ENCODE measurements around the gene DNHD1. TPM values are rescaled to one million over a fixed set of nuclear protein-coding genes. Genes with fewer than 3 reads are reported as not detected.
A peak's percentile ranks its signal among the peaks of the same experiment; 100 is the strongest.

The DNHD1 gene
- total RNA-seq, 5 donors from 2014 or later (not counting 1 experiment from before 2014, with no cell fraction given): 44.1 to 52.0 (median 47.8) TPM

DNA sequence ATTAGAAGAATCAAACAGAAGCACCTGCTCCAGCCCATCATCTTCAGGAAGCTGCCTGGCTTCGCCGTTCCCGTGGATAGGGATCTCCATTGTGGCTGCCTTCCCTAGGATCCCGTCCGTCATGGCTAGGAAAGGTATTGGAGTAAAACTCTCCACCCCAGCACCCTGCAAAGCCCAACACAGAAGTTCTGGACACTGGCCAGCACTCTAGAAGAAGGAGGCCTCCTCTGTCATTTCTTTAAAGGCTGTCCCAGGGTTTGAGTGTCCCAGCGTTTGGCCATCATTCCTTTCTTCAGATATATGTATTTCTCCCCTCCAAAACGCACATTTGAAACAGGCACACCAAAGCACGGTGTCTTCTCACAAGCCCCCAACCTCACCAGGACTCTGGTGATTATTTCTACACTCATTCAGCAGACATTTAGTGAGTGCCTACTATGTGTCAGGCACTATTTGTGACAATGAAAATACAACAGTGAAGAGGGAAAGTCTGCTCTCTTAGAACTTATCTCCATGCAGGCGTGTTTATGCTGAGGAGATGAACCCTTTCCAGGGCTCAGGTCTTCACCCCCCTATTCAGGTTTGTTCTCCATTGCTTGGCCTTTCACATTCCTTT, 16.7 kb upstream of the DNHD1 start:
- Mint-ChIP-seq H3K4me3 (peak overlapping the region; percentile 92 to 96 (median 96)), H3K27ac (peak overlapping the region; percentile 97 to 98), H3K9me3 (no peaks in the 10 kb centered on the region), H3K27me3 (no peaks in the 10 kb centered on the region), H3K36me3 (peaks cover 27% of the 10 kb centered on the region), H3K4me1 (peaks cover 43 to 46% (median 45%) of the 10 kb centered on the region in 3 donors)
- H3K9me3 ChIP-seq: no peaks in the 10 kb centered on the region
- no peaks in the 10 kb centered on the region for H3K27me3 ChIP-seq (replicated peaks in 1 of 2; ENCODE audit: control insufficient read depth in 2 of 2, extremely low read depth in 1 of 2, insufficient read depth in 2 of 2, low read length in 1 of 2)
- DNase-seq (no peak), ATAC-seq (replicated peaks in 1 of 4) (no peak)
- ChIA-PET CTCF (no interaction called here), POLR2A (no interaction called here)
- peak overlapping the region; percentile 97 for H3K27ac ChIP-seq (ENCODE audit: low read length)
- H3K4me3 ChIP-seq (ENCODE audit: control insufficient read depth in 1 of 2, extremely low read depth in 1 of 2, low read length in 1 of 2): peak overlapping the region; percentile 90 to 94
- H3K36me3 ChIP-seq (ENCODE audit: control insufficient read depth in 2 of 2, extremely low read depth in 1 of 2, insufficient read depth in 1 of 2, low read length in 1 of 2): peaks cover 27 to 52% of the 10 kb centered on the region in 2 donors
- WGBS (ENCODE audit: insufficient coverage): 85% methylated on average over 3 of the region's 9 CpGs
- peaks cover 18 to 26% of the 10 kb centered on the region in 2 experiments for H3K4me1 ChIP-seq (ENCODE audit: control insufficient read depth in 1 of 2, extremely low read depth in 1 of 2, insufficient read depth in 2 of 2, low read length in 2 of 2)

DNA sequence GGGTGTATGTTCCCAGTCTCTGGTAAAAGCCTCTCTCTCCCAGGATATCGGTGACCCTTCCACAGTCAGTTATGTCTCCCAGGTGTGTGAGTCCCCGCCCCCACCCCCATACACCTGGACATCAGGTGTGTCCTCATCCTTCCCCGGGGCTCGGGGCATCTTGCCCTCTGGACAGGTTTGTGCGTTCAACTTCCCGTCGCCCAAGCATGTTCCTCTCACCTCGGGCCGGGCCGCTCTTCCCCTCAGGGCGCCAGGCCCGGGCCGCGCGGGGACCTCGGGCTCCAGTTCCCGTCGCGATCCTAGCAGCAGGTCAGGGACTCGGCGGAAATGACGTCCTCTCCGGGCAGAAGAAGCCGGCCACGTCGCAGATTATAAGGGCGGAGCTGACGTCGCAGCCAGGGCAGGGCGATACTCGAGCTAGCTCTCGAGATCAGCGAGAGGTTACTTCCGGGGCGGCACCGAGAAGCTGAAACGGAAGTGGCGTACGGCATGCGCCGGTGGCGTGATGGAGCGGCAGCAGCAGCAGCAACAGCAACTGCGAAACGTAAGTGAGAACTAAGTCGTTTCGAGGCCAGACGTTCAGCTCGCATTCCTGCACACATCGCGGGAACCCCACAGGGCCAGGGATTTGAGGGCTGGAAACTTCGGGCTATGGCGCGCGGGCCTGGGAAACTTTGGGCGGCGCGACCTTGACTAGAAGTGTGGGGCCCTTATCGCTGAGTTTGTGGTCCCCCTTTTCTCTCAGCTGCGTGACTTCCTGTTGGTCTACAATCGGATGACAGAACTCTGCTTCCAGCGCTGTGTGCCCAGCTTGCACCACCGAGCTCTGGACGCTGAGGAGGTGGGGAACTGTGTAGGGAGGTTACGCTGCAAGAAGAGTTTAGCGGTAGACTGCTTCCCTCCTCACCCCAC, 15.8 kb upstream of the DNHD1 start, which contains the start of the genes ARFIP2 and TIMM10B:
TSS of gene ARFIP2 (minus strand) at position 320 of the 912 bp plus-strand sequence. CDS start 910 bp downstream, outside the sequence.
TSS of gene TIMM10B (plus strand) at position 490 of the 912 bp plus-strand sequence. CDS start at position 506, 16 bp downstream.
- H3K4me3 Mint-ChIP-seq: peak within 1 kb of the TSS; percentile 92 to 96 (median 96)
- under 1% methylated on average over 59 of the region's 66 CpGs for WGBS (ENCODE audit: insufficient coverage)
- POLR2A ChIA-PET: interaction anchor here (0.7 to 1.8 kb wide), 13 partner anchors 9 to 1506 kb away, joined by 3 to 15 read pairs (median 3); partner anchors contain the start of genes EIF3F (in 1 of the 2), SMPD1 (in 1 of the 2) and TPP1 (in 1 of the 2)
- H3K4me1 ChIP-seq (ENCODE audit: control insufficient read depth in 1 of 2, extremely low read depth in 1 of 2, insufficient read depth in 2 of 2, low read length in 2 of 2): peaks cover 18 to 26% of the 10 kb centered on the region in 2 experiments
- H3K4me1 Mint-ChIP-seq: peaks cover 43 to 46% (median 45%) of the 10 kb centered on the region in 3 donors
- no peaks in the 10 kb centered on the region for H3K27me3 ChIP-seq (replicated peaks in 1 of 2; ENCODE audit: control insufficient read depth in 2 of 2, extremely low read depth in 1 of 2, insufficient read depth in 2 of 2, low read length in 1 of 2)
- ATAC-seq (replicated peaks in 1 of 4): peak; percentile 95 to 98 (median 98)
- H3K27me3 Mint-ChIP-seq: no peaks in the 10 kb centered on the region
- peak within 1 kb of the TSS; percentile 97 to 98 for H3K27ac Mint-ChIP-seq
- CTCF ChIA-PET: interaction anchor here (0.5 to 2.8 kb wide), 9 partner anchors 38 to 270 kb away, joined by 3 to 16 read pairs (median 4); partner anchors contain the start of genes MRPL17 (in 1 of the 2) and TPP1 (in 1 of the 2)
- H3K36me3 ChIP-seq (ENCODE audit: control insufficient read depth in 2 of 2, extremely low read depth in 1 of 2, insufficient read depth in 1 of 2, low read length in 1 of 2): peaks cover 27 to 60% of the 10 kb centered on the region in 2 donors
- H3K9me3 ChIP-seq: no peaks in the 10 kb centered on the region
- H3K9me3 Mint-ChIP-seq: no peaks in the 10 kb centered on the region
- DNase-seq: peak; percentile 82 to 99 (median 97)
- peak within 1 kb of the TSS; percentile 90 to 94 for H3K4me3 ChIP-seq (ENCODE audit: control insufficient read depth in 1 of 2, extremely low read depth in 1 of 2, low read length in 1 of 2)
- peaks cover 27% of the 10 kb centered on the region for H3K36me3 Mint-ChIP-seq
- peak within 1 kb of the TSS; percentile 97 for H3K27ac ChIP-seq (ENCODE audit: low read length)

GRCh38 chr11:6481924-6482275, 15.2 kb upstream of the DNHD1 start:
- Mint-ChIP-seq H3K27ac (peak overlapping the region; percentile 97 to 98), H3K4me1 (peaks cover 43 to 46% (median 45%) of the 10 kb centered on the region in 3 donors), H3K4me3 (peak overlapping the region; percentile 92 to 96 (median 96)), H3K36me3 (peaks cover 25% of the 10 kb centered on the region), H3K27me3 (no peaks in the 10 kb centered on the region), H3K9me3 (no peaks in the 10 kb centered on the region)
- Histone ChIP-seq H3K4me3 (ENCODE audit: control insufficient read depth in 1 of 2, extremely low read depth in 1 of 2, low read length in 1 of 2) (peak overlapping the region; percentile 90 to 94), H3K27me3 (replicated peaks in 1 of 2; ENCODE audit: control insufficient read depth in 2 of 2, extremely low read depth in 1 of 2, insufficient read depth in 2 of 2, low read length in 1 of 2) (no peaks in the 10 kb centered on the region), H3K36me3 (ENCODE audit: control insufficient read depth in 2 of 2, extremely low read depth in 1 of 2, insufficient read depth in 1 of 2, low read length in 1 of 2) (peaks cover 27 to 63% of the 10 kb centered on the region in 2 donors), H3K9me3 (no peaks in the 10 kb centered on the region), H3K27ac (ENCODE audit: low read length) (peak overlapping the region; percentile 97), H3K4me1 (ENCODE audit: control insufficient read depth in 1 of 2, extremely low read depth in 1 of 2, insufficient read depth in 2 of 2, low read length in 2 of 2) (peaks cover 18 to 26% of the 10 kb centered on the region in 2 experiments)
- WGBS (ENCODE audit: insufficient coverage): 11% methylated on average over 11 of the region's 13 CpGs
- ATAC-seq (replicated peaks in 1 of 4) (peak in 2 of 4 experiments; percentile 1 to 3), DNase-seq (peak in 3 of 35 experiments; percentile 4 to 11 (median 9))
- POLR2A ChIA-PET: interaction anchor here (0.9 to 1.8 kb wide), 9 partner anchors 12 to 1505 kb away, joined by 3 to 15 read pairs (median 3); partner anchors contain the start of genes EIF3F (in 1 of the 2), SMPD1 (in 1 of the 2) and TPP1 (in 1 of the 2)
- CTCF ChIA-PET: interaction anchor here (0.8 to 2.8 kb wide), 6 partner anchors 39 to 201 kb away, joined by 3 to 16 read pairs (median 4); partner anchors contain the start of genes MRPL17 (in 1 of the 2) and TPP1 (in 1 of the 2)

- Histone ChIP-seq H3K36me3 (ENCODE audit: control insufficient read depth in 2 of 2, extremely low read depth in 1 of 2, insufficient read depth in 1 of 2, low read length in 1 of 2) (peaks cover 25 to 65% of the 10 kb centered on the region in 2 donors), H3K4me3 (ENCODE audit: control insufficient read depth in 1 of 2, extremely low read depth in 1 of 2, low read length in 1 of 2) (peak overlapping the region; percentile 90 to 94), H3K27ac (ENCODE audit: low read length) (peak overlapping the region; percentile 97), H3K4me1 (ENCODE audit: control insufficient read depth in 1 of 2, extremely low read depth in 1 of 2, insufficient read depth in 2 of 2, low read length in 2 of 2) (peaks cover 18 to 26% of the 10 kb centered on the region in 2 experiments), H3K9me3 (no peaks in the 10 kb centered on the region), H3K27me3 (replicated peaks in 1 of 2; ENCODE audit: control insufficient read depth in 2 of 2, extremely low read depth in 1 of 2, insufficient read depth in 2 of 2, low read length in 1 of 2) (no peaks in the 10 kb centered on the region)
- 83% methylated on average over 1 of the region's 4 CpGs for WGBS (ENCODE audit: insufficient coverage)
- Mint-ChIP-seq H3K27me3 (no peaks in the 10 kb centered on the region), H3K36me3 (peaks cover 25% of the 10 kb centered on the region), H3K4me3 (peak overlapping the region; percentile 92 to 96 (median 96)), H3K27ac (peak overlapping the region; percentile 29 to 75), H3K9me3 (no peaks in the 10 kb centered on the region), H3K4me1 (peaks cover 43 to 46% (median 45%) of the 10 kb centered on the region in 3 donors)
- DNase-seq (no peak), ATAC-seq (replicated peaks in 1 of 4) (no peak)
- CTCF ChIA-PET: interaction anchor here (0.8 to 2.8 kb wide), 3 partner anchors 39 to 104 kb away, joined by 3 to 16 read pairs (median 3); no protein-coding TSS in a partner anchor
- POLR2A ChIA-PET: interaction anchor here in 1 of 2 donors (0.7 to 1.8 kb wide), 2 partner anchors 92 to 170 kb away, joined by 3 to 15 read pairs; partner anchors contain the start of gene SMPD1
Measured at GRCh38 chr11:6482441-6482840, 14.6 kb upstream of the DNHD1 start.

DNA sequence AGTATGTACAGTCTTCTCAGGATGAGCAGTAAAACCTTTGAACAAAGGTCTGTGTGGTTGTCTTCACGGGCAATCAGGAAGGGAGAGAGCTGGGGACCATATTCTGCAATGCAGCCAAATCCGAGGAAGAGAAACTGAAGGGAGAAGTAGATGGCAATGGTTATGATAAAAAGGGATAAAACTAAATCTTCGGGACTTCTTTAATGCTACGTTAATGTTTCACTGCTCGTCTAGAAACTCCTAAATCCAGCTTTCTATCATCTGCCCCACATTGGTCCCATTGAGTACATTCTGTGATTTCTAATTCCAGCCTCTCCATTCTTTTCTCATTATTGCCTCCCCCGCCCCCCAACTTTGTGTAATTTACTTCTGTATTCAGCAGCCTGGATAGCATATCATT, 14.1 kb upstream of the DNHD1 start:
- Histone ChIP-seq H3K4me3 (ENCODE audit: control insufficient read depth in 1 of 2, extremely low read depth in 1 of 2, low read length in 1 of 2) (no peak overlapping the region), H3K27me3 (replicated peaks in 1 of 2; ENCODE audit: control insufficient read depth in 2 of 2, extremely low read depth in 1 of 2, insufficient read depth in 2 of 2, low read length in 1 of 2) (no peaks in the 10 kb centered on the region), H3K27ac (ENCODE audit: low read length) (peak overlapping the region; percentile 97), H3K4me1 (ENCODE audit: control insufficient read depth in 1 of 2, extremely low read depth in 1 of 2, insufficient read depth in 2 of 2, low read length in 2 of 2) (peaks cover 18 to 26% of the 10 kb centered on the region in 2 experiments), H3K36me3 (ENCODE audit: control insufficient read depth in 2 of 2, extremely low read depth in 1 of 2, insufficient read depth in 1 of 2, low read length in 1 of 2) (peaks cover 20 to 67% of the 10 kb centered on the region in 2 donors), H3K9me3 (no peaks in the 10 kb centered on the region)
- Mint-ChIP-seq H3K27me3 (no peaks in the 10 kb centered on the region), H3K4me1 (peaks cover 43 to 46% (median 45%) of the 10 kb centered on the region in 3 donors), H3K27ac (peak overlapping the region; percentile 29 to 75), H3K4me3 (peak overlapping the region; percentile 92 to 96 (median 96)), H3K9me3 (no peaks in the 10 kb centered on the region), H3K36me3 (peaks cover 20% of the 10 kb centered on the region)
- ChIA-PET CTCF (interaction anchor here in 1 of 2 donors (2.8 kb wide), 1 partner anchor 104 kb away, joined by 16 read pairs; no protein-coding TSS in a partner anchor), POLR2A (interaction anchor here in 1 of 2 donors (0.7 kb wide), 1 partner anchor 170 kb away, joined by 3 read pairs; no protein-coding TSS in a partner anchor)
- 97% methylated on average over 5 of the region's 6 CpGs for WGBS (ENCODE audit: insufficient coverage)
- DNase-seq: no peak
- no peak for ATAC-seq (replicated peaks in 1 of 4)
